ENCODE results near the gene NKG7.

Gene NKG7

GRCh38 chr19:51333836-51334460 lies 38.5 kb downstream of the NKG7 start:
- no peak for DNase-seq

DNA sequence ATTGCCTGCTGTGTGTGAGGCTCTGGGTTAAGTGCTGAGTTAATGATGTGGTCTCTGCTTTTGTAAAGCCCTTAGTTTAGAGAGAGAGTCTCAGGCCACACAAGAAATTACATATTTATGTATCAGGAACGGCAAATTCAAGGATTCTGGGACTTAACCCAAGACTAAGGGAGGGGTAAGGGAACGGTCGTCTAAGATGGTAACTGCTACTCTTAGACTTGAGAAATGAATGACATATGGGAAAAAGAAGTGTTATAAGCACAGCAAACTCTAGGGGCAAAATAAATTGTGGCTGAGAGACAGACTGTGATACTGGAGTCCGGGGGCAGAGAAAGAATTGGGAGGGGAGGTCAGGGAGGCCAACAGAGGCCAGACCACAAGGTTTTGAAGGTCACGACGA lies 40.7 kb downstream of the NKG7 start:
- DNase-seq, result no peak

GRCh38 chr19:51331193-51331592 lies 41.3 kb downstream of the NKG7 start:
- no peak for DNase-seq

- no peak for DNase-seq
Measured at GRCh38 chr19:51330366-51330765, 42.1 kb downstream of the NKG7 start.

DNA sequence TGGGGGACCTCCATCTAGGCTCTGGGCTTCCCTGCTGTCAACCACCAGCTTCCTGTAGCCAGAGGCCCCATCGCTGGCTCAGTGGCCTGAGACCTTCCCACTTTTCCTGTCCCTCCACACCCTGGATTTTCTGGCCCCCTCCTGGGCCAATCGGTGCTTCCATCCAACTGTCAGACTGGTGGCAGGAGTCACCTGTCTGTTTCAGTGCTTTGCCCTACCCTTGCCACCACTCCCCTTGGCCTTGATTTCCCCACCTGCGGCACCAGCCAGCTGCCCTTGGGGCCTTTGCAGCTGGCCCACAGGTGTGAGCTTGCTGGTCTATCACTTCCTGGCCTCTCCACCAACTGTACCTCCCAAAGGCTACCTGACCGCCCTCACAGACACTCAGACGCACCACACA lies 43.0 kb downstream of the NKG7 start:
- DNase-seq, result no peak

GRCh38 chr19:51327066-51328001 lies 45.1 kb downstream of the NKG7 start:
- peak; percentile 55 for DNase-seq

DNA sequence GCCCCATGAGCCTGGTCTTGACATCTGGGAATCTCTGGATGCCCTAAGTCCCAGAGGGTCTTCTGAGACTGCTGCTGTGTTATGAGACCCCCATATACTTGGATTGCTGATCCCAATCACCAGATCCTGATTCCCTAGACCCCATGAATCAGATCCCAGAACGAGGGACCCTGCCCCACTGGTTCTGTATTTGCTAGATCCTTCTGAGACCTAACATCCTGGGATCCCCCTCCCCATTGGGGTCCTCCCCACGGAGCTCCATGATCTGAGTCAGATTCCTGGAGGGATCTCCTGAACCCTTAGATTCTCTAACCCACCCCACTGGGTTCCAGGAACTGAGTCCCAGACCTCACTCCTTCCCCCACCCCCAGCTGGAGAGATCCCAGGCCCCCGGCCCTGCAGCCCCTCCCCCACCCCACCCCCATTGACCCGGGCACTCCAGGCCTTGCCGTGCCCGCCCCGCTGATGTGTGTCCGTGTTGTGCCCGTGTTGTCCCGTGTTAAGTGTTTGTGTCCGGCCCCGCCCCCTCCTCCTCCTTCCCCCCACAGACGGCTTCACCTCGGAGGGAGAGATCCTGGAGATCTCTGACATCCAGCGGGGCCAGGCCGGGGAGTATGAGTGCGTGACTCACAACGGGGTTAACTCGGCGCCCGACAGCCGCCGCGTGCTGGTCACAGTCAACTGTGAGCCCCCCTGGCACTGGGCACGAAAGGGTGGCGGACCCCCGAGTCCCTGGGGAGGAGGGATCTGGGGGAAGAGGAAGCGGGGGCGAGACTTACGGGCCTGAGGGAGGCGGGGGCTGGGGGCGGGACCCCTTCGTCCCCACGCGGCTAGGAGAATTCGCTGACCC lies 46.0 kb downstream of the NKG7 start:
- no peak for DNase-seq

DNA sequence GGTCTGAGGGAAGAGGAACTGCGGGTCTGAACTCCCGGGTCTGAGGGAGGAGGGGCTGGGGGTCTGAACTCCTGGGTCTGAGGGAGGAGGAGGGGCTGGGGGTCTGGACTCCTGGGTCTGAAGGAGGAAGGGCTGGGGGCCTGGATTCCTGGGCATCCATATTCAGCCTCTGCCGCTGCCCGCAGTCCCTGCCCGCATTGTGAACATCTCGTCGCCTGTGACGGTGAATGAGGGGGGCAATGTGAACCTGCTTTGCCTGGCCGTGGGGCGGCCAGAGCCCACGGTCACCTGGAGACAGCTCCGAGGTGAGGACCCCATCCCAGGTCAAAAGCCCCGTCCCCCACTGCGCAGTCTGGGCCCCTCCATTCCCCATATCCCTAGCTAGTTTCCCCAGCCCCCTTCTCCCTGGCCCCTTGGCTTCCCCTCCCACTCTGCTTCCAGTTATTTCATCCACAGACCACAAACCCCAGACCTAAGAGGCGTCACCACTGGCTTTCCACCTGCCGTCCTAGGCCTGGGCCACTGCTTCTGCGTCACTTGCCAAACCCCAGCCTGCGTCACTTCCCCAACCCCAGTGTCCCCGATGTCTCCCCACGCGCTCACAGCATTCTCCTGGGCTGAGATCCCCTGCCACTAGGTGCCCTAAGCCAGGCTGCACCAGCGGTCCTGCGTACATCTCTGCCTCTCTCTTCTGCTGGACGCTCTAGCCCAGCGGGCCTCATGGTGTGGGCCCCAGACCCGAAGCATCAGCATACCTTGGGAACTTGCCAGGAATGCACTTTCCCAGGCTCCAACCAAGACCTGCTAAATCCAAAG lies 47.1 kb downstream of the NKG7 start:
- DNase-seq, result no peak

DNA sequence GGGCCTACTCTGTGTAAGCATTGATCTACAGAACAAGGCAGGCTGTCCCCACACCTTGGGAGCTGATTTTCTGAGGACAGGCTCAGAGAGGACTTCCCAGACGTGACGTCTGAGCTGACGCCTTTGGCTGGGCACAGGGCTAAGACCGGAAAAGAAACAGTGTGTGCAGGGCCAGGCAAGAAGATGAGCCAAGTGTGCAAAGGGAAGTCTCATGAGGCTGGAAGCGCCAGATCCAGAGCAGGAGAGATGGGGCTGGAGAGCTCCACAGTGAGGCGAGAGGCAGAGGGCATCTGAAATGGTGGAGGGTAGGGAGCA lies 48.3 kb downstream of the NKG7 start:
- DNase-seq, result no peak

- no peak for DNase-seq
Measured at GRCh38 chr19:51323481-51324166, 48.8 kb downstream of the NKG7 start.

DNA sequence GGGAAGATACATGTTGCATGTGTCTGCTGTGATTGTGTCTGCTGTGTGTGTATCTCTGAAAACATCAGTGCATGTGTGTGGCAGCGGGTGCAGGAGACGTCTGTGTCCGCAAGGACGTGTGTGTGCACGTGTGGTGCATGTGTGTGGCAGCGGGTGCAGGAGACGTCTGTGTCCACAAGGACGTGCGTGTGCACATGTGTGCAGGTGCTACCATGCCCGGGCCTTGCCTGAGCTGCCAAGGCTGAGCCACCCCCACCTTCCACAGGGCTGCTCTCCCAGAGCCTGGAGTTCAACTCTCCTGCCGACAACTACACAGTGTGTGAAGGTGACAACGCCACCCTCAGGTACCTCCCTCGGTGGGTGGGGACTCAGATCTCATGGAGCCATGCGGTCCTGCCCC lies 50.7 kb downstream of the NKG7 start:
- DNase-seq, result no peak
